ENCODE data around the gene GPD1L.

GPD1L gene

DNA sequence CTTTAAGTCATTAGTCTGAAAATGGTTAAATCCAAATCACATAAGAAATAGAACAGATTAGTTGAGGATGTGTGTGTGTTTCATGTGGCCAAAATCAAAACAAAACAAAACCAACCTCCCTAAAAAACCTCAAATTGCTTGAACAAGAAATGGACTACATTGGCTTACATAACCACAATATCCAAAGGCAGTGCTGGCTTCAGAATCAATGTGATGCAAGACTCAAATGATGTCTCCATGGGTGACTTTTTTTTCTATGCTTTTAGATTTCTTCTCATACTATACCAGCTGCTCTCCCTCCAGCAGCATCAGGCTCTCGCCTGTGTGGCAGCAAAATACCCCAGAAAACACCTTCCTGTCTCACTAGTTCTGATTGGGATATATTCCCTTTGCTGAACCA, 96.1 kb downstream of the GPD1L start (continued):
- TF ChIP-seq ZNF148 (tag by site-specific recombination; IDR thresholded peaks at IDR 0.05; ENCODE audit: borderline replicate concordance) = no peak

- Histone ChIP-seq H3K4me1 (ENCODE audit: control insufficient read depth, insufficient read depth, low read length) (no peaks in the 10 kb centered on the region), H3K36me3 (ENCODE audit: control insufficient read depth in 2 of 2, insufficient read depth in 1 of 2, low read length in 2 of 2) (no peaks in the 10 kb centered on the region), H3K9me3 (ENCODE audit: control insufficient read depth, insufficient read depth, low read depth, low read length) (no peaks in the 10 kb centered on the region), H3K4me3 (ENCODE audit: low read depth, low read length) (no peak overlapping the region), H3K27ac (ENCODE audit: extremely low read depth, low read depth, low read length) (no peak overlapping the region)
- CTCF ChIA-PET = interaction anchor here (0.9 kb wide), 1 partner anchor 28 kb away, joined by 3 read pairs; no protein-coding TSS in a partner anchor
- POLR2A ChIA-PET = no interaction called here
- TF ChIP-seq ZNF350 (tag by site-specific recombination; IDR thresholded peaks at IDR 0.05) (no peak), EGR2 (tag by site-specific recombination; IDR thresholded peaks at IDR 0.05; ENCODE audit: low read depth) (no peak), ZNF626 (tag by site-specific recombination; IDR thresholded peaks at IDR 0.05) (no peak), ZNF76 (tag by site-specific recombination; IDR thresholded peaks at IDR 0.05; ENCODE audit: borderline replicate concordance, low read depth) (no peak), ZNF785 (tag by site-specific recombination; IDR thresholded peaks at IDR 0.05) (no peak), ZNF416 (tag by site-specific recombination; IDR thresholded peaks at IDR 0.05) (no peak), ZNF324 (tag by site-specific recombination; IDR thresholded peaks at IDR 0.05) (no peak), ZNF341 (tag by site-specific recombination; IDR thresholded peaks at IDR 0.05; ENCODE audit: low read depth) (no peak), ZNF791 (tag by site-specific recombination; IDR thresholded peaks at IDR 0.05) (no peak), ZNF174 (tag by site-specific recombination; IDR thresholded peaks at IDR 0.05) (no peak), SALL2 (tag by site-specific recombination; IDR thresholded peaks at IDR 0.05; ENCODE audit: borderline replicate concordance) (no peak), ZNF292 (tag by site-specific recombination; IDR thresholded peaks at IDR 0.05; ENCODE audit: borderline replicate concordance, low read depth) (no peak)
- TF ChIP-seq, protein P1, sequence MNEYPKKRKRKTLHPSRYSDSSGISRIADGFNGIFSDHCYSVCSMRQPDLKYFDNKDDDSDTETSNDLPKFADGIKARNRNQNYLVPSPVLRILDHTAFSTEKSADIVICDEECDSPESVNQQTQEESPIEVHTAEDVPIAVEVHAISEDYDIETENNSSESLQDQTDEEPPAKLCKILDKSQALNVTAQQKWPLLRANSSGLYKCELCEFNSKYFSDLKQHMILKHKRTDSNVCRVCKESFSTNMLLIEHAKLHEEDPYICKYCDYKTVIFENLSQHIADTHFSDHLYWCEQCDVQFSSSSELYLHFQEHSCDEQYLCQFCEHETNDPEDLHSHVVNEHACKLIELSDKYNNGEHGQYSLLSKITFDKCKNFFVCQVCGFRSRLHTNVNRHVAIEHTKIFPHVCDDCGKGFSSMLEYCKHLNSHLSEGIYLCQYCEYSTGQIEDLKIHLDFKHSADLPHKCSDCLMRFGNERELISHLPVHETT (tag by site-specific recombination; IDR thresholded peaks at IDR 0.05) = no peak
- TF ChIP-seq, protein P2, sequence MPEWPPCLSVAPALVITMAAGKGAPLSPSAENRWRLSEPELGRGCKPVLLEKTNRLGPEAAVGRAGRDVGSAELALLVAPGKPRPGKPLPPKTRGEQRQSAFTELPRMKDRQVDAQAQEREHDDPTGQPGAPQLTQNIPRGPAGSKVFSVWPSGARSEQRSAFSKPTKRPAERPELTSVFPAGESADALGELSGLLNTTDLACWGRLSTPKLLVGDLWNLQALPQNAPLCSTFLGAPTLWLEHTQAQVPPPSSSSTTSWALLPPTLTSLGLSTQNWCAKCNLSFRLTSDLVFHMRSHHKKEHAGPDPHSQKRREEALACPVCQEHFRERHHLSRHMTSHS (tag by site-specific recombination; IDR thresholded peaks at IDR 0.05) = no peak
Measured at GRCh38 chr3:32203854-32204253, 97.4 kb downstream of the GPD1L start.

DNA sequence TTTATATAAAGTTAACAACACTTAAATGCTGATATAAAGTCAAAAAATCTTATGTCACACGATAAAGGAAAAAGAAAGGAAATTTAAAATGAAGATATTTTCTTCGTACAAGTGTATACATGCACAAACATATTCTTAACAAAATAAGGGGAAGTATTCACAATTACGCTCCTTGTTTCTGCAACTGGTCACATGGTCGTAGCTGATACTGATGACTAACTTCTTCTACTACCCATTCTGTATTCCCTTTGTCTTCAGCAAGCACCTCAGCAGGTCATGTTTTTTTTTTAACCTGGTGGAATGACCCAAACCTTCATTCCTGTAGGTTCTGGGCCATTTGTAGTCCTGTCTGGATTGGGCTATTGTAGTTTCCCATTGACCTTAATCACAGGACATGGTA, 102.0 kb downstream of the GPD1L start:
- POLR2A ChIA-PET = no interaction called here

DNA sequence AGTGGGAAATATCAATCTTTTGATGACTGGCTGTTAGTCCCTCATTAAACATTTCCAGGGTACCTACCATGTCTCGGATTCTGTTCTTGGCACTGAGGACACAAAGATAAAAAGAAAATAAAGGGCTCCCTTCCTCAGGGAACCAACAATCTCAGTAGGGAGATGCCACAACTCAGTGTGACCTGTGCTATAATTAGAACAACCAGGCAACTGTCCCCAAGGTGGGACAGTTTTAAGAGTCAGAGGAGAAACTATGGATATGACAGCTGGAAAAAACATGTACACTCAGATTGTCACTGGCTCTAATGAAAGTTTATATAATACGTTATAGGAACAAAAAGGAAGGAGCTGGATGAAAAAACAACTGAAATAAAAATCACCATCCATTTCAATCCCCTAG, 108.8 kb downstream of the GPD1L start:
- CTCF ChIA-PET = no interaction called here
- no peaks in the 10 kb centered on the region for H3K4me1 ChIP-seq (ENCODE audit: control insufficient read depth, insufficient read depth, low read length)
- H3K9me3 ChIP-seq (ENCODE audit: control insufficient read depth, insufficient read depth, low read depth, low read length) = no peaks in the 10 kb centered on the region
- POLR2A ChIA-PET = no interaction called here
- H3K27ac ChIP-seq (ENCODE audit: extremely low read depth, low read depth, low read length) = no peak overlapping the region
- no peak overlapping the region for H3K4me3 ChIP-seq (ENCODE audit: low read depth, low read length)
- no peaks in the 10 kb centered on the region for H3K36me3 ChIP-seq (ENCODE audit: control insufficient read depth in 2 of 2, insufficient read depth in 1 of 2, low read length in 2 of 2)
- TF ChIP-seq ZIC2 (tag by site-specific recombination; IDR thresholded peaks at IDR 0.05) = no peak
- TF ChIP-seq ZNF175 (tag by site-specific recombination; IDR thresholded peaks at IDR 0.05) = no peak
- TF ChIP-seq, protein P1 (tag by site-specific recombination; IDR thresholded peaks at IDR 0.05) = no peak
- no peak for TF ChIP-seq ZNF514 (tag by site-specific recombination; IDR thresholded peaks at IDR 0.05)
- no peak for TF ChIP-seq ZNF610 (tag by site-specific recombination; IDR thresholded peaks at IDR 0.05; ENCODE audit: borderline replicate concordance)
- TF ChIP-seq ZNF280C (tag by site-specific recombination; IDR thresholded peaks at IDR 0.05) = no peak
- TF ChIP-seq MYNN (tag by site-specific recombination; IDR thresholded peaks at IDR 0.05; ENCODE audit: borderline replicate concordance) = no peak
- TF ChIP-seq ZNF670 (tag by site-specific recombination; IDR thresholded peaks at IDR 0.05; ENCODE audit: low read depth) = no peak

More for the DNA sequence above, 102.0 kb downstream of the GPD1L start:
- H3K4me3 ChIP-seq (ENCODE audit: low read depth, low read length) = no peak overlapping the region
- H3K36me3 ChIP-seq (ENCODE audit: control insufficient read depth in 2 of 2, insufficient read depth in 1 of 2, low read length in 2 of 2) = no peaks in the 10 kb centered on the region
- no peak for TF ChIP-seq ZNF529 (tag by site-specific recombination; IDR thresholded peaks at IDR 0.05; ENCODE audit: insufficient replicate concordance)
- no peak for TF ChIP-seq YY2 (tag by site-specific recombination; IDR thresholded peaks at IDR 0.05)
- no peaks in the 10 kb centered on the region for H3K4me1 ChIP-seq (ENCODE audit: control insufficient read depth, insufficient read depth, low read length)
- H3K9me3 ChIP-seq (ENCODE audit: control insufficient read depth, insufficient read depth, low read depth, low read length) = no peaks in the 10 kb centered on the region
- CTCF ChIA-PET = no interaction called here
- H3K27ac ChIP-seq (ENCODE audit: extremely low read depth, low read depth, low read length) = no peak overlapping the region
